ENCODE results near the gene DNAH2. TPM values are rescaled to one million over a fixed set of nuclear protein-coding genes. Genes with fewer than 3 reads are reported as not detected.

Gene DNAH2
- total RNA-seq, 3 donors from 2014 or later = 0.16 to 1.5 (median 0.98) TPM

DNA sequence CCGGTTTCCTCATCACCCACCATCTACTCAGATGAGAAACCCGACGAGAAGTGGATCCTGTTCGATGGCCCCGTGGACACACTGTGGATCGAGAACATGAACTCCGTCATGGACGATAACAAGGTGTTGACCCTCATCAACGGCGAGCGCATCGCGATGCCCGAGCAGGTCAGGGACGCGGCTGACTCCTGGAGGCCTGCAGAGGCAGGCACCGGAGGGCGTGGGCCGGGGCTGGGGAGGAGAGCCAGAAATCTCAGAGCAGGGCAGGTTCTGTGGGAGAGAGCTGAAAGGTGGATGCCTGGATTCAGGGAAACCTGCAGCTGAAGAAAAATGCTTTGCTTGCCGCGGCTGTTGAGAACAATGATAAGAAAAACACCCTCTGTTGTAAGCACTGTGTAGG lies 69.3 kb downstream of the DNAH2 start:
- Histone ChIP-seq H3K36me3 (no peaks in the 10 kb centered on the region), H3K4me3 (peak overlapping the region in 1 of 3 donors; percentile 3), H3K27ac (no peak overlapping the region), H3K4me1 (no peaks in the 10 kb centered on the region), H3K9me3 (no peaks in the 10 kb centered on the region), H3K27me3 (no peaks in the 10 kb centered on the region)
- no peak for DNase-seq (ENCODE audit: low spot score in 2 of 2)
- intact Hi-C loops (cut with DNase I; ENCODE audit: low total_unique reads) = no loop called here
- TF ChIP-seq, protein P1, sequence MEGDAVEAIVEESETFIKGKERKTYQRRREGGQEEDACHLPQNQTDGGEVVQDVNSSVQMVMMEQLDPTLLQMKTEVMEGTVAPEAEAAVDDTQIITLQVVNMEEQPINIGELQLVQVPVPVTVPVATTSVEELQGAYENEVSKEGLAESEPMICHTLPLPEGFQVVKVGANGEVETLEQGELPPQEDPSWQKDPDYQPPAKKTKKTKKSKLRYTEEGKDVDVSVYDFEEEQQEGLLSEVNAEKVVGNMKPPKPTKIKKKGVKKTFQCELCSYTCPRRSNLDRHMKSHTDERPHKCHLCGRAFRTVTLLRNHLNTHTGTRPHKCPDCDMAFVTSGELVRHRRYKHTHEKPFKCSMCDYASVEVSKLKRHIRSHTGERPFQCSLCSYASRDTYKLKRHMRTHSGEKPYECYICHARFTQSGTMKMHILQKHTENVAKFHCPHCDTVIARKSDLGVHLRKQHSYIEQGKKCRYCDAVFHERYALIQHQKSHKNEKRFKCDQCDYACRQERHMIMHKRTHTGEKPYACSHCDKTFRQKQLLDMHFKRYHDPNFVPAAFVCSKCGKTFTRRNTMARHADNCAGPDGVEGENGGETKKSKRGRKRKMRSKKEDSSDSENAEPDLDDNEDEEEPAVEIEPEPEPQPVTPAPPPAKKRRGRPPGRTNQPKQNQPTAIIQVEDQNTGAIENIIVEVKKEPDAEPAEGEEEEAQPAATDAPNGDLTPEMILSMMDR (IDR thresholded peaks at IDR 0.05) = no peak
- no peak for TF ChIP-seq POLR2AphosphoS5 (IDR thresholded peaks at IDR 0.05)
- TF ChIP-seq POLR2A (IDR thresholded peaks at IDR 0.05) = no peak

DNA sequence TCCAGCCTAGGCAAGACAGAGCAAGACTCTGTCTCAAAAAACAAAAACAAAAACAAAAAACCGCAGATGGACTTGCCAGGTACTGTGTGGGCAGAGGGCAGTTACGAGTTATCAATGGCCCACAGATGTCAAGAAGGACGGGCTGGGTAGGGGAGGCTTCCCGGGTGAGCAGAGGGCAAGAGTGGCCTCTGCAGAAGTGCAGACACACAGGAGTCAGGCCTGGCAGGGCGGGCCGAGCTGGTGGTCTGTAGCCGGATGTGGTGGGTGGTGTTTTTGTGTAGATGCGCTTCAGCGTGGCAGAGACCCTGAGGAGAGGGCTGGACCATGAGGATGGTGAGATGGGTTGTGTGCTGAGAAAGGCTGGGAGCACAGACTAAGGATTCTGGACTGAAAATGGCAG lies 71.6 kb downstream of the DNAH2 start:
- Histone ChIP-seq H3K36me3 (no peaks in the 10 kb centered on the region), H3K27me3 (no peaks in the 10 kb centered on the region), H3K4me1 (no peaks in the 10 kb centered on the region), H3K9me3 (no peaks in the 10 kb centered on the region), H3K27ac (no peak overlapping the region), H3K4me3 (no peak overlapping the region)
- TF ChIP-seq, protein P1 (IDR thresholded peaks at IDR 0.05) = no peak
- TF ChIP-seq POLR2A (IDR thresholded peaks at IDR 0.05) (no peak), POLR2AphosphoS5 (IDR thresholded peaks at IDR 0.05) (no peak)
- intact Hi-C loops (cut with DNase I; ENCODE audit: low total_unique reads) = no loop called here
- DNase-seq (ENCODE audit: low spot score in 2 of 2) = no peak

- DNase-seq (ENCODE audit: low spot score in 2 of 2) = no peak
- Histone ChIP-seq H3K9me3 (no peaks in the 10 kb centered on the region), H3K27me3 (no peaks in the 10 kb centered on the region), H3K4me3 (no peak overlapping the region), H3K27ac (no peak overlapping the region), H3K36me3 (no peaks in the 10 kb centered on the region), H3K4me1 (no peaks in the 10 kb centered on the region)
- no peak for TF ChIP-seq POLR2AphosphoS5 (IDR thresholded peaks at IDR 0.05)
- TF ChIP-seq POLR2A (IDR thresholded peaks at IDR 0.05) = no peak
- TF ChIP-seq, protein P1 (IDR thresholded peaks at IDR 0.05) = no peak
- intact Hi-C loops (cut with DNase I; ENCODE audit: low total_unique reads) = no loop called here
Observed at GRCh38 chr17:7790150-7790549, 72.6 kb downstream of the DNAH2 start.

DNA sequence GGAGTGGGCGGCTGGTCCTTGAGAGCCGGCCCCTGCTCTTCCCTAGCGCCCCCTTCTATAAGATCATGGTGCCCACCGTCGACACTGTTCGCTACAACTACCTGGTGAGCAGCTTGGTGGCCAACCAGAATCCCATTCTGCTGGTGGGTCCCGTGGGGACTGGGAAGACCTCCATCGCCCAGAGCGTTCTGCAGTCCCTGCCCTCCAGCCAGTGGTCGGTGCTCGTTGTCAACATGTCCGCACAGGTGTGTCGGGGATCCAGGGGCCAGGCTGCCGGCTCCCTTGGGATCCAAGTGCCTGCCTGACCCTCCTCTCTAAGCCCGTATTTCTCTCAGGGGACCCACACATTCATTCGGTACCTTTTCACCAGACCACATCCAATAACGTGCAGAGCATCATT lies 75.1 kb downstream of the DNAH2 start:
- Histone ChIP-seq H3K4me1 (no peaks in the 10 kb centered on the region), H3K27me3 (no peaks in the 10 kb centered on the region), H3K36me3 (no peaks in the 10 kb centered on the region), H3K4me3 (no peak overlapping the region), H3K9me3 (no peaks in the 10 kb centered on the region), H3K27ac (no peak overlapping the region)
- no peak for DNase-seq (ENCODE audit: low spot score in 2 of 2)
- intact Hi-C loops (cut with DNase I; ENCODE audit: low total_unique reads) = no loop called here
- TF ChIP-seq, protein P1 (IDR thresholded peaks at IDR 0.05) = no peak
- TF ChIP-seq POLR2AphosphoS5 (IDR thresholded peaks at IDR 0.05) = no peak
- no peak for TF ChIP-seq POLR2A (IDR thresholded peaks at IDR 0.05)

DNA sequence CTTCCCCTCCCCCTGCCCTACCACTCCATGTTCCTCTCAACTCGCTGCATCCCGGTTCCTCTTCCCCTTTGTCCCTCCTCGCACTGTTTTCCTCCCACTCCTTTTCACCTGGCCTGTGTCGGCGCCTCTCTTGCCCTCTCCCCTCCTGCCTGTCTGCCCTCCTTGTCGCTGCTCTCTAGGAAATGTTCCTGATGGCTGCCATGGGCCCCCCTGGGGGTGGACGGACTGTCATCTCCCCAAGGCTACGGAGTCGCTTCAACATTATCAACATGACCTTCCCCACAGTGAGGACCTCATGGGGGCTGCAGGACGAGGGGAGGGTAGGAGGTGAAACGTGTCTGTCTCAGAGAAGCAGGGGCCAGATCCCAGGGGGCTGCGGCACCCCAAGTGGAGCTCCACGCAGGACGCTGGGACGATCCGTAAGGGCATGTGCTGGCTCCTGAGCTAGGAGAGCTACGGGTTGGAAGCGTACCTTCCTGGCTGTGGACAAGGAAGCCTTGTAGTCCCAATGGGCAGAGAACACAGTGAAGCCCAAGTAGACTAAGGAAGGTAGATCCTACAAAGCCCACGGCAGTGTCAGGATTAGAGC lies 76.6 kb downstream of the DNAH2 start:
- Histone ChIP-seq H3K4me3 (no peak overlapping the region), H3K4me1 (no peaks in the 10 kb centered on the region), H3K9me3 (no peaks in the 10 kb centered on the region), H3K27me3 (no peaks in the 10 kb centered on the region), H3K36me3 (no peaks in the 10 kb centered on the region), H3K27ac (no peak overlapping the region)
- intact Hi-C loops (cut with DNase I; ENCODE audit: low total_unique reads) = no loop called here
- TF ChIP-seq POLR2AphosphoS5 (IDR thresholded peaks at IDR 0.05) (no peak), POLR2A (IDR thresholded peaks at IDR 0.05) (no peak)
- TF ChIP-seq, protein P1 (IDR thresholded peaks at IDR 0.05) = no peak
- DNase-seq (ENCODE audit: low spot score in 2 of 2) = no peak

Measured in breast epithelium (tissue), 4 donors.